Measurements from ENCODE around the gene SYCP1.
"Not testable (repeated sequence)": the region's sequence is repeated elsewhere in the genome, so short reads cannot be mapped to it uniquely, and the experiment has no call there.

The SYCP1 gene

GRCh38 chr1:114979278-114979891 lies 124.7 kb downstream of the SYCP1 start:
- DNase-seq: peak; percentile 80

GRCh38 chr1:114982251-114982650 lies 127.6 kb downstream of the SYCP1 start:
- no peak for DNase-seq

DNA sequence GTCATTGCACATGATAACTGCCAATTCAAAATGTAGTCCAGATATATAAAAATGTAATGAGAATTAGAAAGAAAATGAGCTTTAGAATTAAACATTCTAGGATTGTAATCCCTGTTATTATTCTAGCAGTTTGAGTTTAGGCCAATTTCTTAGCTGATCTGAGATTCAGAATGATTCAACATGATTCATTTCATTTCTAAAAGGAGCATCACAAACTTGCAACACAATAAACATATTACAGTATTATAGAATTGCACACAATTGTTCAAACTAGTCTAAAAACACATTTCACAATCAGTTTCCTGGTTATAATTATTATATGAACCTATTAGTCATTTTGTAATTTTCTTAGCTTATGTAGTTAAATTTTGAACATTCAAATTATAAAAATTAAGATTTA lies 131.6 kb downstream of the SYCP1 start:
- DNase-seq: no peak

DNA sequence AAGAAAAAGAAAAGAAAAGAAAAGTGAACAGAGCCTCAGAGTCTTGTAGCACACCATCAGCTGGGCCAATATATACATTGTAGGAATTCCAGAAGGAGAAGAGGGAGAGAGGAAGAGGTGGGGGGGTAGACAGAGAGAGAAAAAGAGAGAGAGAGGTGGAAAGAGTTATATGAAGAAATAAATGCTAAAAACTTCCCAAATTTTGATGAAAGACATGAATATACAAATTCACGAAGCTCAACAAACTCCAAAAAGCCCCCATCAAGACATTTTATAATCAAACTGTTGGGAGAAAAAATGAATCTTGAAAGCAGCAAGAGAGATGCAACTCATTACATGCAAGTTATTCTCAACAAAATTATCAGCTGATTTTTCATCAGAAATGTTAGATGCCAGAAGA lies 133.4 kb downstream of the SYCP1 start:
- no peak for DNase-seq

DNA sequence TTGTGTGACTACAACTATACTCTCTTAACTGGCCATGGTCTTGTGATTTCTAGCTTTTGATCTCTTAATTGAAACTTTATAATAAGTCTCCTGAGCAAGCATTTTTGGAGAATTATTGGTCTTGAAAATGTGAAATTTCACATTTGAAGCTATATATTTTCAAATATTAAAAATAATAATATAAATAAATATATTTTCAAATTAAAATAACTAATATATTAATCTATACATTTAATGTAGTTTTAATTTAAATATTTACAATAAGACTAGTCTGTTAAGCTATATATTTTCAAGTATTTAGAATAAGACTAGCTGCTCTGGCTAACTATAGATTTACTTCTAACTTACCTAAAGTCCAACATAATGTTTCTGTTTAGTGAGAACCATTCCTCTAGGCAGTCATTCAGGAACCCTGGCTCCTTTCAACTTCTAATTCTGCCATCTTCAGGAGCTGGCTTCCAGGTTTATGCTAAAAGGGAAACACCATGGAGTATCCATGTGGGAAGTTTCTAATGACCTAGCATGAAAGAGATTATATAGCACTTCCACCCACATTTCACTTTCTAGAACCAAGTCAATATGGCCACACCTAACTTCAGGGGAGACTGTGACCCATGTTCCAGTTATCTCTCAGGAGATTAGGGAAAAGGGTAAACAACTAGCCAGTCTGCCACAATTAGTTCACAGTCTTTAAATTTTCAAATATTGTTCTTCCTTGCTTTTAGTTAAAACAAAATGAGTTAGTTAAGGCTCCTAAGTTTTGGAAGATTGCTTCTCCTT lies 143.0 kb downstream of the SYCP1 start:
- DNase-seq: no peak

GRCh38 chr1:115006191-115006590 lies 151.5 kb downstream of the SYCP1 start:
- DNase-seq: no peak

DNA sequence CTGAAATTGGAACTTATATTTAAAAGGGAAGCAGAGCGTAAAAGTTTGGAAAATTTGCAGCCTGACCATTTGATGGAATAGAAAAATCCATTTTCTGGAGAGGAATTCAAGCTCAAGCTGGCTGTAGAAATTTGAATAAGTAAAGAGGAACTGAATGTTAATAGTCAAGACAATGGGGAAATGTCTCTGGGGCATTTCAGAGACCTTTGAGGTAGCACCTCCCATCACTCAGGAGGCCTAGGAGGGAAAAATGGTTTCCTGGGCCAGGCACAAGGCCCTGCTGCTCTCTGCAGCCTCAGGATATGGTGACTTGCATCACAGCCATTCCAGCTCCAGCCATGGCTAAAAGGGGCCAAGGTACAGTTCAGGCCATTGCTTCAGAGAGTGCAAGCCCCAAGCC lies 157.3 kb downstream of the SYCP1 start:
- no peak for DNase-seq

DNA sequence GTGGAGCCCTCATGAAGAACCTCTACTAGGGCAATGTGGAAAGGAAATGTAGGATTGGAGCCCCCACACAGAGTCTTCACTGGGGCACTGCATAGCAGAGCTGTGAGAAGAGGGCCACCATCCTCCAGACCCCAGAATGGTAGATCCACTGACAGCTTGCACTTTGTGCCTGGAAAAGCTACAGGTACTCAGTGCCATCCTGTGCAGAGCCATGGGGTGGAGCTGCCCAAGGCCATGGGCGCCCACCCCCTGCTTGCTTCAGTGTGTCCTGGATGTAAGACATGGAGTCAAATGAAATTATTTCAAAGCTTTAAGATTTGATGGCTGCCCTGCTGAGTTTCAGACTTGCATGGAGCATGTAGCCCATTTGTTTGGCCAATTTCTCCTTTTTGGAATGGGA lies 157.8 kb downstream of the SYCP1 start:
- no peak for DNase-seq

GRCh38 chr1:115013792-115014191 lies 159.1 kb downstream of the SYCP1 start:
- DNase-seq: no peak

- DNase-seq: not testable (repeated sequence)
Measured at GRCh38 chr1:115019549-115019948, 164.9 kb downstream of the SYCP1 start.

- DNase-seq: no peak
Measured at GRCh38 chr1:115021145-115021544, 166.5 kb downstream of the SYCP1 start.

DNA sequence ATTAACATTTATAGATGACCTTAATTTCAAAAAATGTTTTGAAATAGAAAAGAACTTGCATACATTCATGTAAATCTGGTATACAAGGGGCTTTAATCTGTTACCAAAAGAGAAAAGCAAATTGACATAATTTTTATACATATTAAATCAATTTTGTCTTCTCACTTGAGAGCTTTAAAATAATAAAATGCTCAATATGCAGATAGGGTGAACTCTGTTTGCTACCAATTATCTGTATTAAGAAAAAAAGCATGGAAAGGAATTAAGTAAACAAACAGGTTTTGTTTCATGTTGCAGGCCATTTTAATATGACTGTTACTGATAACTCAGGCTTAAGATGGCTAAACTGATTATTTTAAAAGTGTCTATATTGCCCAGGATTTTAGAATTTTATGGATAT lies 168.9 kb downstream of the SYCP1 start:
- DNase-seq: no peak

DNA sequence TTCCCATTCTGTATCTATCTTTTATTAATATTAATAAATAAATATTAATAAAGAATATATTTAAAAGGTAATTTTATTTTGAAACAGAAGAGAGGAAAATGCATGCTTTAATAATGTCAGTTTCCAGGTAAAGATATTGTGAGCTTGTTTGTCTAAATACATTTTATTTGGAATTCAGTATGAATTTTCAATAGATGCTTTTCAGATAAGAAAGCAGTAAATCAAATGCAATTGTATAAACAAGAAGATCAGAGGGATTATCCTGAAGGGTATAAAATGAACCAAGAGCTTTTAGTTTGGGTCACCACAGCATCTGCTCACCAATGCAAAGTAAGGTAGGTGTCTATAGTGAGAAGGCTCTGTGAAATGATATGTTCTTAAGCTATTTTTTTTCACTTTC lies 174.9 kb downstream of the SYCP1 start, which contains the start of gene TSHB:
Gene TSHB (plus strand): TSS at position 301 of the 400 bp plus-strand sequence. CDS start 3,537 bp downstream, outside the sequence.
- peak; percentile 32 for DNase-seq

DNA sequence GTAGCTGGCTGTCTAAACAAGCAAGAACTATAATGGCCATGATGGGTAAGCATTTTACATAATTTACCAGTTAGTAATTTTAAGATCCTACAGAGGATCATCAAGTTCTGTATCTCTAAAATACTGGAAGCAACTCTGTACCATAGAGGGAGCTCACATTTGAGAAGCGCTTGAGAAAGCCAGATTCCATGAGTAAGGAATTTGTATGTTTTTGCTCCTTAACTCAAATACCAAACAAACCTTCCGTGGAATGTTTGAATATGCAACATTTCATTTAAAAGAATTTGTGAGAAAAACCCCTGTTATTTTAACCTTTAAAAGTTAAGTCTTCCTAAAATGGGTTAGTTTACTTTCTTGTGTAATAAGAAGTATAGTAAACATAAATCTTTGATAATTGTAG lies 176.9 kb downstream of the SYCP1 start:
- DNase-seq: no peak

- no peak for DNase-seq
Measured at GRCh38 chr1:115035652-115036051, 181.0 kb downstream of the SYCP1 start.

GRCh38 chr1:115036814-115037507 lies 182.3 kb downstream of the SYCP1 start:
- no peak for DNase-seq

GRCh38 chr1:115040501-115040900 lies 185.8 kb downstream of the SYCP1 start:
- no peak for DNase-seq

GRCh38 chr1:115041654-115042053 lies 187.0 kb downstream of the SYCP1 start:
- DNase-seq: peak; percentile 58

Measured in NCI-H82 (cell line).